Naive thymus-derived CD4-positive, alpha-beta T cell (primary cell): ENCODE results near the gene SSBP3. TPM values are rescaled to one million over a fixed set of nuclear protein-coding genes. Genes with fewer than 3 reads are reported as not detected.
A peak's percentile ranks its signal among the peaks of the same experiment; 100 is the strongest.

Experiments
- ATAC-seq: fragments of 150-1000 bp; cut with Tn5 transposase; 2 replicates; pipeline ENCODE4 v1.10.0; 2021; ENCODE audit warnings: mild to moderate bottlenecking, moderate library complexity
- CTCF ChIA-PET: fragments of 350-600 bp; sonication (Branson Sonifier 250); formaldehyde crosslinking; loops from one replicate; lab custom pipeline; 2021; ENCODE audit warnings: antibody characterized with exemption; lab: Charles Lee
- POLR2A ChIA-PET: fragments of 350-600 bp; sonication (Branson Sonifier 250); formaldehyde crosslinking; loops from one replicate; lab custom pipeline; 2021; ENCODE audit warnings: antibody characterized with exemption, inconsistent platforms; lab: Charles Lee
- DNase-seq, 9 donors: peaks; one replicate each; pipeline versions ENCODE4 v3.0.0 to v3.0.0-alpha.2; 2020 to 2022; ENCODE audit warnings: mixed read lengths in 1 of 9
- H3K27ac ChIP-seq: one replicate; pipeline ENCODE4 v1.7.0; 2013; ENCODE audit warnings: mild to moderate bottlenecking, low read depth, low read length, moderate library complexity
- H3K27me3 ChIP-seq, 2 donors: one replicate each; pipeline ENCODE4 v1.7.0; 2013; ENCODE audit warnings: low read length in 2 of 2, mild to moderate bottlenecking in 2 of 2, moderate library complexity in 2 of 2; ENCODE audit not compliant: control insufficient read depth in 2 of 2, insufficient read depth in 2 of 2
- H3K36me3 ChIP-seq, 3 experiments: 1 replicate in 2 of 3; 2 replicates in 1 of 3; pipeline ENCODE4 v1.7.0; 2013; ENCODE audit warnings: low read length in 3 of 3, mild to moderate bottlenecking in 3 of 3, moderate library complexity in 1 of 3; ENCODE audit not compliant: insufficient read depth in 3 of 3, control insufficient read depth in 2 of 3
- H3K4me1 ChIP-seq, 2 donors: one replicate each; pipeline ENCODE4 v1.7.0; 2013; ENCODE audit warnings: low read length in 2 of 2, mild to moderate bottlenecking in 2 of 2, moderate library complexity in 1 of 2; ENCODE audit not compliant: control insufficient read depth in 2 of 2, insufficient read depth in 2 of 2
- H3K4me3 ChIP-seq: 2 replicates; pipeline ENCODE4 v1.7.0; 2013; ENCODE audit warnings: mild to moderate bottlenecking, low read length
- H3K9me3 ChIP-seq, 3 experiments: 1 replicate in 2 of 3; 2 replicates in 1 of 3; pipeline ENCODE4 v1.7.0; 2013; ENCODE audit warnings: low read length in 3 of 3; ENCODE audit not compliant: control insufficient read depth in 2 of 3
- H3K27ac Mint-ChIP-seq, 9 donors: one replicate each; pipeline ENCODE4 v1.8.0; 2020 to 2022; ENCODE audit warnings: mixed read lengths in 9 of 9, mild to moderate bottlenecking in 8 of 9, moderate library complexity in 5 of 9, inconsistent platforms in 2 of 9
- H3K27me3 Mint-ChIP-seq, 5 donors: one replicate each; pipeline ENCODE4 v1.8.0; 2021 to 2022; ENCODE audit warnings: mixed read lengths in 5 of 5, mild to moderate bottlenecking in 1 of 5
- H3K36me3 Mint-ChIP-seq, 5 donors: one replicate each; pipeline ENCODE4 v1.8.0; 2020 to 2022; ENCODE audit warnings: mixed read lengths in 5 of 5, mild to moderate bottlenecking in 3 of 5, inconsistent platforms in 1 of 5
- H3K4me1 Mint-ChIP-seq, 7 donors: one replicate each; pipeline ENCODE4 v1.8.0; 2020 to 2022; ENCODE audit warnings: mixed read lengths in 7 of 7, mild to moderate bottlenecking in 3 of 7, inconsistent platforms in 1 of 7
- H3K4me3 Mint-ChIP-seq, 10 donors: one replicate each; pipeline ENCODE4 v1.8.0; 2020 to 2022; ENCODE audit warnings: mild to moderate bottlenecking in 10 of 10, mixed read lengths in 10 of 10, moderate library complexity in 6 of 10, inconsistent platforms in 2 of 10
- H3K9me3 Mint-ChIP-seq, 11 donors: one replicate each; pipeline ENCODE4 v1.8.0; 2020 to 2022; ENCODE audit warnings: mixed read lengths in 11 of 11, mild to moderate bottlenecking in 4 of 11, inconsistent platforms in 1 of 11, moderate library complexity in 1 of 11
- intact Hi-C, 2 donors: fragments of 100-400 bp; cut with micrococcal nuclease; formaldehyde crosslinking; loops; one replicate each; pipeline ENCODE4 v1.15.1; 2023
- polyA plus RNA-seq, 2 donors: library from polyadenylated mRNA; unstranded; fragments of 300-500 nt; fragmentation: Illumina TruSeq; gene quantifications; one replicate each; pipeline ENCODE4 v1.2.3, GENCODE V29; 2021
- total RNA-seq, 6 experiments: library from RNA in 5 of 6; stranded (reverse) in 5 of 6; gene quantifications; 1 replicate in 5 of 6; 2 replicates in 1 of 6; pipeline ENCODE4 v1.2.3 and lab custom pipeline; 2021 to 2026

Gene SSBP3
- total and polyA plus RNA-seq, 7 experiments from 2014 or later = 19.4 to 124 (median 80.5) TPM

DNA sequence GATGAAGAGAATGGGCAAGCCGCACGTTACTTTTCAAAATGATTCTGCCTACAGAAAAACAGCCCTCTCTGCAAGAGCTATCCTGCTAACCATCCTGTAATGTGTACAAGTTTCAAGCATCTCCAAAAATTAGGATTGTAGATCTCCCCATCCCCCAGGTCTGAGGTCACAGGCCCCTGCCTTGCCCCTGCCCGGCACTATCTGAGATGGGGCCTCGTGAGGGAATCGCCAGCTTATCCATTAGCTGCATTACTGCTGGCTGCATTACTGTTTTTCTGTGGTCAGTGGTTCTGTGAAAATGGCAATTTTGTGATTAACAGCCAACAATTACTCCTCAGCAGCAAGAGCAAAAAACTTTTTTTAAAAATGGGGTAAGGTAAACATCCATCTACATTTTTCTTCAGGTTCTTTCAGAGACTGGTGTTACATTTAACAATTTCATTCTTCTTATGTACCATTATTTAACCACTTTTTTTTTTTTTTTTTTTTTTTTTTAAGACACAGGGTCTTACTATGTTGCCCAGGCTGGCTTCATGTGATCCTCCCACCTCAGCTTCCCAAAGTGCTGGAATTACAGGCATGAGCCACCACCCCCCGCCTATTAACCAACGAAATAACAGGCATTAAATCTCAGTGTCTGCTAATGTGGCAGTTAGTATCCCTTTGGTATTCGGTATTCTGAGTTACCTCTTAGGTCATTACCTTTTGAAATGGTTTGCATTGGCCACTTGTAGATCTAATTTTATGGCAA lies 122.4 kb downstream of the SSBP3 start:
- no peak overlapping the region for H3K4me3 ChIP-seq
- H3K9me3 ChIP-seq = no peaks in the 10 kb centered on the region
- DNase-seq (no peak), ATAC-seq (no peak)
- H3K27me3 ChIP-seq = no peaks in the 10 kb centered on the region
- Mint-ChIP-seq H3K9me3 (no peaks in the 10 kb centered on the region), H3K27me3 (no peaks in the 10 kb centered on the region), H3K4me1 (peaks cover 49 to 96% (median 87%) of the 10 kb centered on the region in 7 donors), H3K36me3 (peaks cover 0 to 26% (median 10%) of the 10 kb centered on the region in 5 donors), H3K27ac (peak overlapping the region; percentile 84 to 97 (median 92)), H3K4me3 (peak overlapping the region; percentile 52 to 87 (median 63))
- H3K4me1 ChIP-seq = peaks cover 6 to 76% of the 10 kb centered on the region in 2 donors
- POLR2A ChIA-PET = interaction anchor here (0.8 to 1.6 kb wide), 4 partner anchors 9 to 119 kb away, joined by 3 to 7 read pairs (median 3); no protein-coding TSS in a partner anchor
- H3K27ac ChIP-seq = peak overlapping the region; percentile 67
- CTCF ChIA-PET = interaction anchor here (0.6 kb wide), 1 partner anchor 15 kb away, joined by 3 read pairs; no protein-coding TSS in a partner anchor
- H3K36me3 ChIP-seq = no peaks in the 10 kb centered on the region
- intact Hi-C loops = loop anchor here (2.0 to 10.0 kb wide), 2 partner anchors 205 to 229 kb away; partner anchors contain the start of genes TCEANC2 (in 1 of the 2) and TMEM59 (in 1 of the 2)

DNA sequence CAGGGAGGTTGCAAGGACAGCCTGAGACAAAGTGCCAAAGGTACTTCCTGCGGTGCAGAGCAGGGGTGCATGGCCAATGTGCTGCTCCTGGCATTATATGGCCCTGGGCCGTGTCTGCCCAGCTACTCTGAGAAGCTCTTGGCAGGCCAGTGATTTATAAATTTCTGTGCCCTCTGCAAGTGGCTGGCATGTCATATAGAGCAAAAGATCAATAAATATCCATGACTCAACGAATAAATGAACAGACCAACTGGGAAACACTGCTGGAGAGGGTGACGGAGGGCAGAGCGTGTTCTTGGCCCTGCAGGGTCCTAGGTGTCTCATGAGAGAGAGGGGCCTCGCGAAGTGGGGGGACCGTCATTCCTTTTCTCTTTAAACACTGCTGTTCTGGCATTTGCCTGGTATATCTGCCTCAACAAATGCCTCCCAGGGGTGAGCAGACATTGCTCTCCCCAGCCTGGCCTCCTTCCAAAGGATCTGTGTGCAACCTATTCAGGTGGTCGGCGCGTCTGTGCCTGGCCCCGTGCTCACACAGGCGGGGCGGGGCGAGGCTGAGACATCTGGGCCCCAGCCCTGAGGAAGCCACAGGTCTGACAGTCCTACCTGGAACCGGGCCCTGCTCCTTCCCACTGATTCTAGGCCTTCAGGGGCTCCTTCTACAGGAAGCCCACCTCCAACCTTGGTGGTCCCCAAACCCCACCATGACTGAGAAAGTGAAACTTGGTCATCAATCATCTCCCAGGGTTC lies 123.9 kb downstream of the SSBP3 start:
- CTCF ChIA-PET = no interaction called here
- POLR2A ChIA-PET = interaction anchor here (0.6 kb wide), 2 partner anchors 10 to 80 kb away, joined by 3 to 4 read pairs; no protein-coding TSS in a partner anchor
- peaks cover 0 to 22% (median 12%) of the 10 kb centered on the region in 5 donors for H3K36me3 Mint-ChIP-seq

DNA sequence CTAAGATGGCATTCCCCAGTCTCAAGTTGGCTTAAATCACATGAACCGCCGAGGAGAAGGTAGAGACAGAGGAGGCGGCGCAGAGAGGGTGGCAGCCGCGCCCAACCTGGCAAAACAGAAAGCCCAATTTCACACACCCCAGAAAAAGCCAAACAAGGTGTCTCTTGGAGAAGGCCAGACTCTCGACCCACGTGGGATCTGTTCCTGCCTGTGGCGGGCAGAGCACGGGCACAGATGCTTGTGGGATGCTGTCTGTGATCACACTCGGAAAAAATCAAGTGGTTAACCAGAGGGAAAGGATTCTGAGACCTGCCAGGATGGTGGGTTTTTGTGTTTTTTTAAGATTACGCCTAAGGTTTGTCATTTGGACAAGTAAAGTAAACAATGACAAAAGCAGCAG lies 125.5 kb downstream of the SSBP3 start:
- peak; percentile 59 for ATAC-seq
- Mint-ChIP-seq H3K27me3 (no peaks in the 10 kb centered on the region), H3K36me3 (peaks cover 4 to 18% (median 14%) of the 10 kb centered on the region in 5 donors), H3K9me3 (no peaks in the 10 kb centered on the region), H3K4me3 (peak overlapping the region; percentile 56 to 84 (median 76)), H3K4me1 (peaks cover 38 to 93% (median 83%) of the 10 kb centered on the region in 7 donors), H3K27ac (peak overlapping the region; percentile 88 to 98 (median 96))
- no peaks in the 10 kb centered on the region for H3K36me3 ChIP-seq
- DNase-seq = peak in 5 of 9 donors; percentile 35 to 58 (median 45)
- intact Hi-C loops = loop anchor here in 1 of 2 donors (10.0 kb wide), 1 partner anchor 226 kb away; the partner anchor contains the start of genes TCEANC2 and TMEM59
- peak overlapping the region; percentile 61 for H3K27ac ChIP-seq
- ChIA-PET POLR2A (interaction anchor here (0.7 to 0.8 kb wide), 2 partner anchors 9 to 209 kb away, joined by 3 to 6 read pairs; no protein-coding TSS in a partner anchor), CTCF (interaction anchor here (0.6 kb wide), 1 partner anchor 212 kb away, joined by 3 read pairs; no protein-coding TSS in a partner anchor)
- H3K4me1 ChIP-seq = peaks cover 0 to 72% of the 10 kb centered on the region in 2 donors
- no peak overlapping the region for H3K4me3 ChIP-seq
- no peaks in the 10 kb centered on the region for H3K9me3 ChIP-seq
- no peaks in the 10 kb centered on the region for H3K27me3 ChIP-seq

More for the DNA sequence above, 123.9 kb downstream of the SSBP3 start:
- ATAC-seq = no peak
- Mint-ChIP-seq H3K27me3 (no peaks in the 10 kb centered on the region), H3K9me3 (no peaks in the 10 kb centered on the region), H3K4me1 (peaks cover 46 to 94% (median 87%) of the 10 kb centered on the region in 7 donors), H3K4me3 (peak overlapping the region; percentile 22 to 80 (median 63)), H3K27ac (peak overlapping the region; percentile 82 to 97 (median 91))
- intact Hi-C loops = loop anchor here in 1 of 2 donors (10.0 kb wide), 1 partner anchor 227 kb away; the partner anchor contains the start of genes TCEANC2 and TMEM59
- Histone ChIP-seq H3K9me3 (no peaks in the 10 kb centered on the region), H3K27me3 (no peaks in the 10 kb centered on the region), H3K27ac (peak overlapping the region; percentile 67), H3K4me1 (peaks cover 0 to 79% of the 10 kb centered on the region in 2 donors), H3K4me3 (no peak overlapping the region), H3K36me3 (no peaks in the 10 kb centered on the region)
- no peak for DNase-seq

DNA sequence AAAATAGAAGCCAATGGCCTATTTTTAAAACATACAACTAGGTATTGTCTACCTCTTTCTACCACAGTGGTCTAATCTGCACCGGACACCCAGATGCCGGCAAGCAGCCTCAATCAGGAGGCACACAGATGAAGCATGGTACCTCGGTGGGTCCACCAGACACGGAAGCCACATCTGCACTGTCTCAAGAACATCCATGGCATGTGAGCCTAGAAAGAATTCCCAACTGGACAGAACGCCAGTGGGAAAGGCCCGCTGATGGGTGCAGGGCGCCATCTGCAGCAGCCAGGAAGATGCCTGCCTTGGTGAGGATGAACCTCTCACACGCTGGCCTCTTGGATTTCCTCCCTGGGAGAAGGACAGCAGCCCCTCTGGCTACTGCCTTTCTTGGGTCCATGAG lies 126.7 kb downstream of the SSBP3 start:
- no peaks in the 10 kb centered on the region for H3K27me3 Mint-ChIP-seq
- POLR2A ChIA-PET = interaction anchor here (1.6 kb wide), 1 partner anchor 26 kb away, joined by 3 read pairs; no protein-coding TSS in a partner anchor
- intact Hi-C loops = loop anchor here in 1 of 2 donors (5.0 kb wide), 1 partner anchor 33 kb away; no protein-coding TSS in a partner anchor
- H3K4me3 Mint-ChIP-seq = peak overlapping the region in 1 of 10 donors; percentile 6
- peak overlapping the region; percentile 61 for H3K27ac ChIP-seq
- H3K4me1 Mint-ChIP-seq = peaks cover 36 to 92% (median 83%) of the 10 kb centered on the region in 7 donors
- CTCF ChIA-PET = no interaction called here
- H3K36me3 ChIP-seq = no peaks in the 10 kb centered on the region
- no peak for ATAC-seq
- H3K9me3 Mint-ChIP-seq = no peaks in the 10 kb centered on the region
- no peak overlapping the region for H3K4me3 ChIP-seq
- no peak for DNase-seq
- H3K9me3 ChIP-seq = no peaks in the 10 kb centered on the region
- peak overlapping the region in 8 of 9 donors; percentile 58 to 97 (median 94) for H3K27ac Mint-ChIP-seq
- peaks cover 0 to 64% of the 10 kb centered on the region in 2 donors for H3K4me1 ChIP-seq
- H3K36me3 Mint-ChIP-seq = peaks cover 4 to 18% (median 14%) of the 10 kb centered on the region in 5 donors
- no peaks in the 10 kb centered on the region for H3K27me3 ChIP-seq

DNA sequence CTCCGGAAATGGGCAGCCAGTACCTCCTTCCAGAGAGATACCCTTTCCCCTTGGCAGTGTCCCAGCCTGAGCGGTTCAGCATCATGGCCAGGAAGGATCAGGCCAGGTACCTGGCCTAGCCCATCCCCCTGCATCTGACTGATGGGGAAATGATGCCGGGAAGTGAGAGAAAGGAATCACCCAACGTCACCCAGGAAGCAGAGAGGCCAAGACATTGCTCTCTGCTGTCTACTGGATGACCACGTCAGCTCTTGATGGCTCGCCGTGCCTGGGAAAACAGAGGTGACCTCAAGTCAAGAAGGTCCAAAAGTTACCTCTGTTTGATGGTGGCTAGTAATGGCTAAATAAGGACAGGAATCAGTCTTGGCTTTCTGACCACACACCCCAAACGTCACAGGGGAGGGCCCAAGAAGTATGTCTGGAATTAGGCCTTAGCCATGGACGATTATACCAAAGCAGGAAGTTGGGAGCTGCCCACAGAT lies 127.2 kb downstream of the SSBP3 start:
- no peaks in the 10 kb centered on the region for H3K9me3 Mint-ChIP-seq
- H3K27me3 Mint-ChIP-seq = no peaks in the 10 kb centered on the region
- ATAC-seq (no peak), DNase-seq (no peak)
- ChIA-PET POLR2A (interaction anchor here (1.0 to 1.6 kb wide), 2 partner anchors 27 to 77 kb away, joined by 3 read pairs; no protein-coding TSS in a partner anchor), CTCF (no interaction called here)
- no peaks in the 10 kb centered on the region for H3K9me3 ChIP-seq
- intact Hi-C loops = loop anchor here in 1 of 2 donors (5.0 kb wide), 1 partner anchor 33 kb away; no protein-coding TSS in a partner anchor
- peak overlapping the region in 8 of 9 donors; percentile 36 to 97 (median 64) for H3K27ac Mint-ChIP-seq
- peaks cover 4 to 18% (median 14%) of the 10 kb centered on the region in 5 donors for H3K36me3 Mint-ChIP-seq
- H3K4me1 Mint-ChIP-seq = peaks cover 36 to 90% (median 80%) of the 10 kb centered on the region in 7 donors
- no peak overlapping the region for H3K4me3 ChIP-seq
- H3K4me3 Mint-ChIP-seq = no peak overlapping the region
- no peak overlapping the region for H3K27ac ChIP-seq
- peaks cover 0 to 61% of the 10 kb centered on the region in 2 donors for H3K4me1 ChIP-seq
- no peaks in the 10 kb centered on the region for H3K36me3 ChIP-seq
- no peaks in the 10 kb centered on the region for H3K27me3 ChIP-seq
